HL-60 (cell line): ENCODE results near the gene NGF.

Source experiments
- CTCF ChIP-seq: IDR thresholded peaks from one replicate; pipeline ENCODE4 v1.5.1; 2011; ENCODE audit warnings: low read length, control low read depth, inconsistent platforms; ENCODE audit not compliant: insufficient read depth
- GABPA ChIP-seq: IDR thresholded peaks from 2 replicates; pipeline ENCODE4 v1.6.1; 2012; ENCODE audit warnings: low read depth
- POLR2AphosphoS5 ChIP-seq: IDR thresholded peaks from 2 replicates; pipeline ENCODE4 v1.6.1; 2012; ENCODE audit warnings: low read depth
- REST ChIP-seq: IDR thresholded peaks from 2 replicates; pipeline ENCODE4 v1.6.1; 2012; ENCODE audit warnings: low read depth; ENCODE audit not compliant: insufficient replicate concordance

DNA sequence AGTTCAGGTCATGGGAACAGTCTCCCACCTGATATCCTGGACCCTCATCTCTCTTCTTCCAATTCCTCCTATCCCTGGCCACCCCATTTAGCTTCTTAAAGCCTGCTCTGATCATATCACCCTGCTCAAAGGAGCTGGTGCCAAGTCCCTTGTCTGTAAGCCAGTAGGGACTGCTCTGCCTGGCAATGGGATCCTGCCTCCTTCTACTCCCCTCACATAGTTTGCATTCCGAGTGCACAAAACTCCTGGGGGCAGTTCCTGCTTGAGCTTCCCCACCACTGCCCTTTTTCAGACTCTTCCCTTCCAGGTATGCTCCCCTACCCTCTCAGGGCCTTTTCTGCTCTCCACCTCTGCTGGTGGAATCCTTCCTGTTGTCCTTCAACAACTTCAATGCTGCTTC lies 48.1 kb downstream of the NGF start:
- no peak for TF ChIP-seq CTCF
- no peak for TF ChIP-seq GABPA
- TF ChIP-seq POLR2AphosphoS5: no peak
- no peak for TF ChIP-seq REST
